Fibroblast of pulmonary artery (primary cell): ENCODE results near the gene CDK10.
"Not testable (repeated sequence)": the region's sequence is repeated elsewhere in the genome, so short reads cannot be mapped to it uniquely, and the experiment has no call there.

ENCODE experiments used
- DNase-seq: peaks from one replicate; pipeline ENCODE4 v3.0.0-alpha.2; 2010; ENCODE audit warnings: low read depth
- H3K4me3 ChIP-seq: replicated peaks from 2 replicates; pipeline ENCODE4 v1.5.1; 2011; ENCODE audit warnings: low read depth, mild to moderate bottlenecking, control low read depth, low read length, moderate library complexity
- CTCF ChIP-seq: IDR thresholded peaks from 2 replicates; pipeline ENCODE4 v1.5.1; 2011; ENCODE audit warnings: mild to moderate bottlenecking, control low read depth, low read length, inconsistent platforms; ENCODE audit errors: missing control alignments

Gene CDK10

GRCh38 chr16:89691986-89692569 is 5.6 kb downstream of the CDK10 start:
- no peak for TF ChIP-seq CTCF
- no peak for DNase-seq
- H3K4me3 ChIP-seq: no peak overlapping the region

- H3K4me3 ChIP-seq: no peak overlapping the region
- no peak for DNase-seq
- TF ChIP-seq CTCF: no peak
Observed at GRCh38 chr16:89693289-89693731, 6.8 kb downstream of the CDK10 start.

- no peak for DNase-seq
- no peak for TF ChIP-seq CTCF
- H3K4me3 ChIP-seq: no peak overlapping the region
Observed at GRCh38 chr16:89693931-89694783, 7.7 kb downstream of the CDK10 start.

- H3K4me3 ChIP-seq, DNase-seq: not testable (repeated sequence)
Observed at GRCh38 chr16:89694784-89695085, 8.2 kb downstream of the CDK10 start.

- TF ChIP-seq CTCF: no peak
- no peak overlapping the region for H3K4me3 ChIP-seq
- DNase-seq: no peak
Observed at GRCh38 chr16:89695086-89695874, 8.8 kb downstream of the CDK10 start.

GRCh38 chr16:89695875-89696669 is 9.6 kb downstream of the CDK10 start:
- no peak for DNase-seq
- H3K4me3 ChIP-seq: no peak overlapping the region
- no peak for TF ChIP-seq CTCF
